Tibial artery (tissue), 4 donors: ENCODE measurements around the gene CREB5.

Experiments used
- DNase-seq, 2 donors: peaks; one replicate each; pipeline ENCODE4 v3.0.0-alpha.2; 2019
- H3K27ac ChIP-seq, 2 donors: fragments of 200-600 bp; sonication (generic) in 1 of 2; 1 replicate in 1 of 2; 2 replicates in 1 of 2; pipeline ENCODE4 v1.5.1; 2018 to 2019; ENCODE audit warnings: mild to moderate bottlenecking in 1 of 2
- H3K27me3 ChIP-seq, 2 donors: fragments of 200-600 bp; sonication (generic) in 1 of 2; one replicate each; pipeline versions ENCODE4 v1.5.1 to v1.6.0; 2016 to 2019
- H3K36me3 ChIP-seq, 3 donors: fragments of 200-600 bp; sonication (generic) in 2 of 3; one replicate each; pipeline ENCODE4 v1.5.1; 2016 to 2019; ENCODE audit warnings: mild to moderate bottlenecking in 2 of 3
- H3K4me1 ChIP-seq, 4 donors: fragments of 200-600 bp; sonication (generic) in 2 of 4; 1 replicate in 3 of 4; 2 replicates in 1 of 4; pipeline ENCODE4 v1.5.1; 2016 to 2019
- H3K4me3 ChIP-seq, 2 donors: fragments of 200-600 bp; sonication (generic) in 1 of 2; 1 replicate in 1 of 2; 2 replicates in 1 of 2; pipeline ENCODE4 v1.5.1; 2018 to 2019; ENCODE audit warnings: mild to moderate bottlenecking in 2 of 2
- H3K9me3 ChIP-seq, 3 donors: fragments of 200-600 bp; sonication (generic) in 1 of 3; one replicate each; pipeline ENCODE4 v1.5.1; 2016 to 2019
- intact Hi-C: fragments of 100-400 bp; cut with DNase I; formaldehyde crosslinking; loops from one replicate; pipeline ENCODE4 v1.15.0; 2023; ENCODE audit warnings: low total_unique reads
- TF ChIP-seq, protein P1 (sequence below), 2 experiments: fragments of 200-600 bp in 1 of 2; fragments of 450-650 bp in 1 of 2; IDR thresholded peaks; one replicate each; pipeline ENCODE4 v1.5.1; 2017 to 2019; ENCODE audit warnings: antibody characterized with exemption in 2 of 2, mild to moderate bottlenecking in 1 of 2, moderate library complexity in 1 of 2

The CREB5 gene

DNA sequence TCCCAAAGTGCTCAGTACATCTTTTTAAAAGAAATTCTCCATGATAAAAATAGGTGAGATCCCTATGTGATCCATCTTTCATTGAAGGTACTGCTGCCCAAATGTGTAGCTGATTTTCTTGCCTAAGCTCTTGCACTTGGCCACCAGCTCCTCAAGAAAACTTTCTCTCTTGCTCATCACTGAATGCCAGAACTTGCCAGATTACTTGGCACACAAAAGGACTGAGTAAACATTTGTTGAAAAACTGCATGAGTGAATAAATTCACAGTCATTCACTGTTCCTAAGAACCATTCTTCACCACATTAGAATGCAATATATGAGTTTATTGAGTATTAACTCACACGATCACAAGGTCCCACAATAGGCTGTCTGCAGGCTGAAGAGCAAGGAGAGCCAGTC is 445.9 kb downstream of the CREB5 start:
- intact Hi-C loops, result loop anchor here (10.0 kb wide), 3 partner anchors 243 to 563 kb away; no protein-coding TSS in a partner anchor
- TF ChIP-seq, protein P1, sequence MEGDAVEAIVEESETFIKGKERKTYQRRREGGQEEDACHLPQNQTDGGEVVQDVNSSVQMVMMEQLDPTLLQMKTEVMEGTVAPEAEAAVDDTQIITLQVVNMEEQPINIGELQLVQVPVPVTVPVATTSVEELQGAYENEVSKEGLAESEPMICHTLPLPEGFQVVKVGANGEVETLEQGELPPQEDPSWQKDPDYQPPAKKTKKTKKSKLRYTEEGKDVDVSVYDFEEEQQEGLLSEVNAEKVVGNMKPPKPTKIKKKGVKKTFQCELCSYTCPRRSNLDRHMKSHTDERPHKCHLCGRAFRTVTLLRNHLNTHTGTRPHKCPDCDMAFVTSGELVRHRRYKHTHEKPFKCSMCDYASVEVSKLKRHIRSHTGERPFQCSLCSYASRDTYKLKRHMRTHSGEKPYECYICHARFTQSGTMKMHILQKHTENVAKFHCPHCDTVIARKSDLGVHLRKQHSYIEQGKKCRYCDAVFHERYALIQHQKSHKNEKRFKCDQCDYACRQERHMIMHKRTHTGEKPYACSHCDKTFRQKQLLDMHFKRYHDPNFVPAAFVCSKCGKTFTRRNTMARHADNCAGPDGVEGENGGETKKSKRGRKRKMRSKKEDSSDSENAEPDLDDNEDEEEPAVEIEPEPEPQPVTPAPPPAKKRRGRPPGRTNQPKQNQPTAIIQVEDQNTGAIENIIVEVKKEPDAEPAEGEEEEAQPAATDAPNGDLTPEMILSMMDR (IDR thresholded peaks at IDR 0.05), result no peak
- H3K9me3 ChIP-seq, result no peaks in the 10 kb centered on the region

DNA sequence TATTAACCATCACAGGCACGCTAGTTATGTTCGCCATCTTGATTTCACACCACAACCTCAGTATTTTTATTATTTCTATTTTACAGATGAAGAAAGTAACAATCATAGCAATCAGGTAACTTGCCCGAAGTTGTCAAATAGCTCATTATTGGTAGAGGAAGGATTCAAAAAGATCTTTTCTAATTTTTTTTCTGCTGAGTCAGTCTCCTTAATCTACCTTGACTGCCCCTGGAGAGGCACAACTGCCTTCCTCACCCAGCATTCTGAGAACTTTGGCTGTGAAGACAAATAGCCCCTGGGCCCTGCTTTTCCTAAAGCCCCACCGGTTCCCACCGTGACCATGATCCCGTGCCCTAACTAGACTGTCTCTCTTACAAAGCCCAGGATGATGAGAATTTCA is 446.6 kb downstream of the CREB5 start:
- Histone ChIP-seq H3K27me3 (peaks cover 0 to 6% of the 10 kb centered on the region in 2 donors), H3K4me3 (no peak overlapping the region), H3K36me3 (no peaks in the 10 kb centered on the region), H3K4me1 (peaks cover 0 to 7% (median 4%) of the 10 kb centered on the region in 4 donors), H3K9me3 (no peaks in the 10 kb centered on the region), H3K27ac (no peak overlapping the region)
- TF ChIP-seq, protein P1 (IDR thresholded peaks at IDR 0.05), result no peak
- no peak for DNase-seq
- intact Hi-C loops, result loop anchor here (10.0 kb wide), 3 partner anchors 244 to 564 kb away; no protein-coding TSS in a partner anchor

More for the DNA sequence above, 445.9 kb downstream of the CREB5 start:
- no peaks in the 10 kb centered on the region for H3K36me3 ChIP-seq
- no peak overlapping the region for H3K27ac ChIP-seq
- H3K27me3 ChIP-seq, result peaks cover 0 to 10% of the 10 kb centered on the region in 2 donors
- peaks cover 0 to 12% (median 9%) of the 10 kb centered on the region in 4 donors for H3K4me1 ChIP-seq
- H3K4me3 ChIP-seq, result no peak overlapping the region
- DNase-seq, result no peak

DNA sequence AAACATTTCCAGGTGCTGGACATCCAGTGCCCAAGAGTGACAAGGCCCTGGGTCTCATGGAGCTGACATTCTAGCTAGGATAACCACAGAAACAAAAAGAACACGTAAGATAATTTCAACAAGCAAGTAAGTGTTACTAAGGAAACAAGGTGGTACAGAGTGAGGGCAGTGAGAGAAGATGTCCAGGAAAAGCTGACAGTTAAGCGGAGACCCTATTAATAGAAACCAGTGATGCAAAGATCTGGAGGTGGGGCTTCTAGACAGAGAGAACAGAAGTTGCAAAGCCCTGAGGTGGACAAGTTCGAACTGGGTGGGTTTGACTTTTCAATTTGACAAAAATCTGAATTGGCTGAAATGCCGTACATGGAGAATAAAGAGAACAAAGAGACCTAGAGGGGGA is 449.5 kb downstream of the CREB5 start:
- Histone ChIP-seq H3K36me3 (no peaks in the 10 kb centered on the region), H3K27me3 (peaks cover 0 to 12% of the 10 kb centered on the region in 2 donors), H3K4me3 (no peak overlapping the region), H3K9me3 (no peaks in the 10 kb centered on the region), H3K4me1 (no peaks in the 10 kb centered on the region), H3K27ac (no peak overlapping the region)
- intact Hi-C loops, result no loop called here
- no peak for DNase-seq
- TF ChIP-seq, protein P1 (IDR thresholded peaks at IDR 0.05), result no peak

DNA sequence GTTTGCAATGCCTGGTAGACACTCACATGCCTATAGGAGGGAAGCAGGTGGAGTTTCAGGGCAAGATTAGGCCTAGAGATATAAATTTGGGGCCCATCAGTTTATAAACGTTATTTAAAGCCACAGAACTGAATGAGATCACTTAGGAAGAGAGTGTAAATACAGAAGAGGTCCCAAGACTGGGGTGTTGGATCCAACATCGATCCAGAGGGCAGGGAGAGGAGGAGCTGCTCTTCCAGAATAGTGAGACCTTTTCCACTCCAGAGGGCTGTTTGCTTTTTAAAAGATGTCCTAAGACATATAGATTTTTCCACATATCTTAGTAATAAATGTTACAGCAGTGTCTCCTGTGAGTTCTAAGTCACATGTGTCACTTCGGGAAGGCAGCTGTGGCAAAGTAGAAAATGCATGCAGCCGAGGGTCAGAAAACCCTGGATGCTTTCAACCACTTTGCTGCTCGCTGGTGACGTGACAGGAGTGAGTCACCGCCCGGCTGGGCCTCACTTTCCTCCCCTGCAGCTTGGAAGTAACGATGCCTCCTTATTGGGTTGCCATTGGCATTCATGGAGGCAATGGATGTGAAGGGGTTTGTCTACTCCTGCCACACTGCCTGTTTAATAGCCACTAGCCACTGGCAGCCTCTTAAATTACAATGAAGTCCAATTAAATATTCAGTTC is 450.4 kb downstream of the CREB5 start:
- DNase-seq, result no peak
- no peaks in the 10 kb centered on the region for H3K9me3 ChIP-seq
- H3K4me1 ChIP-seq, result no peaks in the 10 kb centered on the region
- no peak overlapping the region for H3K27ac ChIP-seq
- no peaks in the 10 kb centered on the region for H3K36me3 ChIP-seq
- H3K27me3 ChIP-seq, result peaks cover 0 to 17% of the 10 kb centered on the region in 2 donors
- TF ChIP-seq, protein P1 (IDR thresholded peaks at IDR 0.05), result no peak
- H3K4me3 ChIP-seq, result no peak overlapping the region
- intact Hi-C loops, result no loop called here

DNA sequence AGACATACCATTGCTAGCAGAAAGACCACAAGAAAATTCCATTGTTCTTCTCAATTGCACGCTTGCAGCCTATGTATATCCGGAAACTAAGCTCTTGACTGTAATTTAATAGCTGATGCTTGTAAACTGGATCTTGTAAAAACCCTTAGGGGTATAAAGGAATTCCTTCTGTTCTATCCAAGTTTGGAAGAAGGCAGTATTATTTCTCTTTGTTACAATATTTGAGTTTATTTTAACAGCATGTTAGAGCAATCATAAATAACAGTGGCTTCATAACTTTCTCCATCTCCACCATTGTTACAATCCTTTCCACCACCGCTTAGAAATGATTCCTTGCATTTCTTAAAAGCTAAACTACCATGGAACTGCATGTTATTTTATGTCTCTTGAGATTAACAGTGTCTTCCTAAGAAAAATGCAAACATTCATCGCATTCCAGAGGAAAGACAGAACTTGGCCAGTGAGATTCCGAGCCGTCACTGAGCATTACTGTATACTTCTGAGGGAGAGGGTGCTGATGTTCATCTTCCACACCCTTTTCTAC is 453.4 kb downstream of the CREB5 start:
- H3K4me1 ChIP-seq, result no peaks in the 10 kb centered on the region
- TF ChIP-seq, protein P1 (IDR thresholded peaks at IDR 0.05), result no peak
- no peaks in the 10 kb centered on the region for H3K9me3 ChIP-seq
- intact Hi-C loops, result no loop called here
- peaks cover 0 to 16% of the 10 kb centered on the region in 2 donors for H3K27me3 ChIP-seq
- no peak overlapping the region for H3K27ac ChIP-seq
- no peak for DNase-seq
- H3K4me3 ChIP-seq, result no peak overlapping the region
- no peaks in the 10 kb centered on the region for H3K36me3 ChIP-seq
